ENCODE data around the gene AGL. TPM values are rescaled to one million over a fixed set of nuclear protein-coding genes. Genes with fewer than 3 reads are reported as not detected.
"Not testable (repeated sequence)": the region's sequence is repeated elsewhere in the genome, so short reads cannot be mapped to it uniquely, and the experiment has no call there.

The AGL gene
- total and polyA plus RNA-seq, 4 experiments from 2014 or later = 9.0 to 20.5 (median 15.0) TPM

GRCh38 chr1:99965646-99966375 lies 115.7 kb downstream of the AGL start:
- no peak for DNase-seq
- peaks cover 11 to 27% (median 17%) of the 10 kb centered on the region in 4 donors for H3K4me1 Mint-ChIP-seq
- intact Hi-C loops (cut with micrococcal nuclease) = no loop called here
- Histone ChIP-seq H3K27ac (ENCODE audit: low read depth, low read length) (no peak overlapping the region), H3K4me3 (ENCODE audit: low read length in 2 of 2) (no peak overlapping the region), H3K36me3 (ENCODE audit: insufficient read depth, low read length) (no peaks in the 10 kb centered on the region), H3K27me3 (ENCODE audit: insufficient read depth, low read length) (no peaks in the 10 kb centered on the region), H3K4me1 (ENCODE audit: insufficient read depth, low read length) (peaks cover 14% of the 10 kb centered on the region), H3K9me3 (ENCODE audit: control insufficient read depth in 1 of 2, low read length in 2 of 2) (no peaks in the 10 kb centered on the region)
- H3K36me3 Mint-ChIP-seq = peaks cover 0 to 9% of the 10 kb centered on the region in 2 donors
- H3K27me3 Mint-ChIP-seq = no peaks in the 10 kb centered on the region
- ChIA-PET POLR2A (ENCODE audit: partially characterized antibody) (interaction anchor here (1.7 kb wide), 1 partner anchor 72 kb away, joined by 3 read pairs; a partner anchor contains a TSS), CTCF (ENCODE audit: partially characterized antibody) (no interaction called here)
- no peak overlapping the region for H3K27ac Mint-ChIP-seq
- no peaks in the 10 kb centered on the region for H3K9me3 Mint-ChIP-seq
- no peak overlapping the region for H3K4me3 Mint-ChIP-seq

GRCh38 chr1:99968214-99968613 lies 118.1 kb downstream of the AGL start:
- Histone ChIP-seq H3K4me3 (ENCODE audit: low read length in 2 of 2) (no peak overlapping the region), H3K27me3 (ENCODE audit: insufficient read depth, low read length) (no peaks in the 10 kb centered on the region), H3K27ac (ENCODE audit: low read depth, low read length) (no peak overlapping the region), H3K36me3 (ENCODE audit: insufficient read depth, low read length) (no peaks in the 10 kb centered on the region), H3K9me3 (ENCODE audit: control insufficient read depth in 1 of 2, low read length in 2 of 2) (no peaks in the 10 kb centered on the region), H3K4me1 (ENCODE audit: insufficient read depth, low read length) (peaks cover 34% of the 10 kb centered on the region)
- peaks cover 0 to 11% of the 10 kb centered on the region in 2 donors for H3K36me3 Mint-ChIP-seq
- intact Hi-C loops (cut with micrococcal nuclease) = no loop called here
- peaks cover 16 to 47% (median 30%) of the 10 kb centered on the region in 4 donors for H3K4me1 Mint-ChIP-seq
- no peaks in the 10 kb centered on the region for H3K9me3 Mint-ChIP-seq
- ChIA-PET POLR2A (ENCODE audit: partially characterized antibody) (no interaction called here), CTCF (ENCODE audit: partially characterized antibody) (no interaction called here)
- no peaks in the 10 kb centered on the region for H3K27me3 Mint-ChIP-seq
- H3K4me3 Mint-ChIP-seq = peak overlapping the region; percentile 23 to 77 (median 45)
- no peak for DNase-seq
- H3K27ac Mint-ChIP-seq = peak overlapping the region in 2 of 7 donors; percentile 42 to 91

GRCh38 chr1:99969260-99969728 lies 119.1 kb downstream of the AGL start:
- peaks cover 16 to 47% (median 32%) of the 10 kb centered on the region in 4 donors for H3K4me1 Mint-ChIP-seq
- Histone ChIP-seq H3K27me3 (ENCODE audit: insufficient read depth, low read length) (no peaks in the 10 kb centered on the region), H3K9me3 (ENCODE audit: control insufficient read depth in 1 of 2, low read length in 2 of 2) (no peaks in the 10 kb centered on the region), H3K36me3 (ENCODE audit: insufficient read depth, low read length) (no peaks in the 10 kb centered on the region), H3K4me1 (ENCODE audit: insufficient read depth, low read length) (peaks cover 34% of the 10 kb centered on the region), H3K4me3 (ENCODE audit: low read length in 2 of 2) (peak overlapping the region; percentile 31 to 74), H3K27ac (ENCODE audit: low read depth, low read length) (peak overlapping the region; percentile 75)
- H3K4me3 Mint-ChIP-seq = peak overlapping the region; percentile 67 to 100 (median 97)
- H3K9me3 Mint-ChIP-seq = no peaks in the 10 kb centered on the region
- peak overlapping the region; percentile 87 to 95 (median 91) for H3K27ac Mint-ChIP-seq
- intact Hi-C loops (cut with micrococcal nuclease) = no loop called here
- CTCF ChIA-PET (ENCODE audit: partially characterized antibody) = interaction anchor here (0.9 to 1.5 kb wide), 3 partner anchors 9 to 297 kb away, joined by 3 to 8 read pairs (median 5); partner anchors contain the start of gene RTCA
- DNase-seq = no peak
- peaks cover 0 to 11% of the 10 kb centered on the region in 2 donors for H3K36me3 Mint-ChIP-seq
- POLR2A ChIA-PET (ENCODE audit: partially characterized antibody) = interaction anchor here (0.9 to 2.2 kb wide), 10 partner anchors 22 to 925 kb away, joined by 3 to 41 read pairs (median 4); partner anchors contain the start of genes AGL, DBT, EXTL2 and SASS6
- H3K27me3 Mint-ChIP-seq = no peaks in the 10 kb centered on the region

GRCh38 chr1:99969729-99970621 lies 119.8 kb downstream of the AGL start, which contains the start of gene SLC35A3:
TSS of gene SLC35A3 (plus strand) at chr1:99969996. CDS start at chr1:99993555, 23,559 bp downstream.
- Histone ChIP-seq H3K4me3 (ENCODE audit: low read length in 2 of 2) (peak within 1 kb of the TSS; percentile 31 to 74), H3K9me3 (ENCODE audit: control insufficient read depth in 1 of 2, low read length in 2 of 2) (no peaks in the 10 kb centered on the region), H3K4me1 (ENCODE audit: insufficient read depth, low read length) (peaks cover 34% of the 10 kb centered on the region), H3K36me3 (ENCODE audit: insufficient read depth, low read length) (no peaks in the 10 kb centered on the region), H3K27ac (ENCODE audit: low read depth, low read length) (peak within 1 kb of the TSS; percentile 75), H3K27me3 (ENCODE audit: insufficient read depth, low read length) (no peaks in the 10 kb centered on the region)
- Mint-ChIP-seq H3K4me3 (peak within 1 kb of the TSS; percentile 99 to 100 (median 100)), H3K36me3 (peaks cover under 1 to 15% of the 10 kb centered on the region in 2 donors), H3K27ac (peak within 1 kb of the TSS; percentile 91 to 100 (median 98)), H3K4me1 (peaks cover 16 to 47% (median 32%) of the 10 kb centered on the region in 4 donors), H3K27me3 (no peaks in the 10 kb centered on the region), H3K9me3 (no peaks in the 10 kb centered on the region)
- intact Hi-C loops (cut with micrococcal nuclease) = loop anchor here (1.0 to 2.0 kb wide), 3 partner anchors 68 to 163 kb away; partner anchors contain the start of genes AGL and TRMT13
- DNase-seq = peak; percentile 75 to 82 (median 78)
- ChIA-PET POLR2A (ENCODE audit: partially characterized antibody) (interaction anchor here (0.6 to 2.2 kb wide), 17 partner anchors 21 to 1268 kb away, joined by 3 to 41 read pairs (median 3); partner anchors contain the start of genes AGL, DBT, EXTL2 and SASS6), CTCF (ENCODE audit: partially characterized antibody) (interaction anchor here (0.9 to 1.5 kb wide), 3 partner anchors 8 to 296 kb away, joined by 3 to 8 read pairs (median 5); partner anchors contain the start of gene RTCA)

- ChIA-PET CTCF (ENCODE audit: partially characterized antibody) (interaction anchor here (1.2 to 1.5 kb wide), 2 partner anchors 67 to 296 kb away, joined by 5 to 8 read pairs; partner anchors contain the start of gene RTCA), POLR2A (ENCODE audit: partially characterized antibody) (interaction anchor here (0.9 to 2.2 kb wide), 11 partner anchors 20 to 925 kb away, joined by 3 to 41 read pairs (median 4); partner anchors contain the start of genes AGL, DBT, SASS6 and SLC30A7)
- Histone ChIP-seq H3K27me3 (ENCODE audit: insufficient read depth, low read length) (no peaks in the 10 kb centered on the region), H3K27ac (ENCODE audit: low read depth, low read length) (peak overlapping the region; percentile 75), H3K4me3 (ENCODE audit: low read length in 2 of 2) (peak overlapping the region; percentile 31 to 74), H3K9me3 (ENCODE audit: control insufficient read depth in 1 of 2, low read length in 2 of 2) (no peaks in the 10 kb centered on the region), H3K4me1 (ENCODE audit: insufficient read depth, low read length) (peaks cover 34% of the 10 kb centered on the region), H3K36me3 (ENCODE audit: insufficient read depth, low read length) (no peaks in the 10 kb centered on the region)
- intact Hi-C loops (cut with micrococcal nuclease) = loop anchor here (1.0 to 2.0 kb wide), 3 partner anchors 68 to 163 kb away; partner anchors contain the start of genes AGL and TRMT13
- peaks cover 7 to 19% of the 10 kb centered on the region in 2 donors for H3K36me3 Mint-ChIP-seq
- DNase-seq = no peak
- no peaks in the 10 kb centered on the region for H3K27me3 Mint-ChIP-seq
- peak overlapping the region; percentile 99 to 100 (median 100) for H3K4me3 Mint-ChIP-seq
- H3K27ac Mint-ChIP-seq = peak overlapping the region; percentile 91 to 100 (median 98)
- peaks cover 20 to 47% (median 37%) of the 10 kb centered on the region in 4 donors for H3K4me1 Mint-ChIP-seq
- H3K9me3 Mint-ChIP-seq = no peaks in the 10 kb centered on the region
Measured at GRCh38 chr1:99970713-99971255, 120.6 kb downstream of the AGL start.

- Mint-ChIP-seq H3K4me1 (peaks cover 20 to 52% (median 39%) of the 10 kb centered on the region in 4 donors), H3K36me3 (peaks cover 13 to 26% of the 10 kb centered on the region in 2 donors), H3K27ac (peak overlapping the region in 1 of 7 donors; percentile 91), H3K4me3 (peak overlapping the region in 6 of 8 donors; percentile 32 to 65 (median 56))
- H3K9me3 ChIP-seq (ENCODE audit: control insufficient read depth in 1 of 2, low read length in 2 of 2); H3K27me3 Mint-ChIP-seq; H3K4me3 ChIP-seq (ENCODE audit: low read length in 2 of 2); H3K27me3 ChIP-seq (ENCODE audit: insufficient read depth, low read length); CTCF ChIA-PET (ENCODE audit: partially characterized antibody); H3K27ac ChIP-seq (ENCODE audit: low read depth, low read length); H3K36me3 ChIP-seq (ENCODE audit: insufficient read depth, low read length); intact Hi-C loops (cut with micrococcal nuclease); POLR2A ChIA-PET (ENCODE audit: partially characterized antibody); DNase-seq; H3K9me3 Mint-ChIP-seq: not testable (repeated sequence)
- H3K4me1 ChIP-seq (ENCODE audit: insufficient read depth, low read length) = peaks cover 34% of the 10 kb centered on the region
Measured at GRCh38 chr1:99972066-99972465, 121.9 kb downstream of the AGL start.
